GM21447 (cell line): ENCODE measurements around the gene FGF12.

Source experiments
- ATAC-seq: cut with Tn5 transposase; IDR thresholded peaks from one replicate; pipeline ENCODE4 v1.9.1; 2021; ENCODE audit not compliant: unreplicated experiment

FGF12 gene

GRCh38 chr3:192422321-192422996 is 304.9 kb downstream of the FGF12 start:
- no peak for ATAC-seq

DNA sequence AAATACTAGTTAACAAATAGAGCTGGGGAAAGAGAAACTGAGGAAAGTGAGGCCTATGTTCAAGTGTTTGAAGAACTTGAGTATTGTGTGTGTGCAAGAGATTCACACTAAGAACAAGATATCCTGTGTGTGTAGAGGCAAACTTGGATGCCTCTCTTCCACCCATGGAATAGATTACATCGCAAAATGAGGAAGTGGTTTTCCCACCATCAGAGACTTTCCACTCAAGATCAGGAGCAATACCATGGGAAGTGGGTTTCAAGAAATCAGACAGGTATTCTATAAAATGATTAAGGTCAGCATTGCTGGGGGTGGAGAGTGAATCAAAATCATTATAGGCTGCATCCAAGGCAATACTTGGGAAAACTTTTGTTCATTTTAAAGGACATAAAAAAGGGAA is 308.0 kb downstream of the FGF12 start:
- no peak for ATAC-seq

DNA sequence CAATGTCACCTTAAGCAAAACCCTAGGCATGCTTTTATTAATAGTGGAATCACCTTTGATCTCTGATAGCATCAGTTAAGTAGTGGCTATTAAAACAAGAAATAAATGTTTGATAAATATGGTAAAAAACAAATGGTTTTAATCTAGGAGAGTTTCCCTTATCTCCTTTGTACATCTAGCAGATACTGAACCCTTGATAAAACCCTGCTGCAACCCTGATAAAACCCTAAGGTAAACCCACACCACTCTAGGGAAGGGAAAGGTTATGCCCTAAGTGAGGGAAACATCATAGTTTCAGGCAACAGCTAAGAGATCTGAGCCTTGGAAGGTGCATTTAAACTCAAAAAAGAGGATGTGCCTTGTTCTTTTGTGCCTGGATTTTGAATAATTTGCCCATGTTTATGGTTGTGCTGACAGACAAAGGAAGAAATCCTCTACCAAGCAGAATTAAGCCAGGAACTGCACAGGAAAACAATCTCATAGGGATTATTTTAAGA is 309.7 kb downstream of the FGF12 start:
- ATAC-seq = no peak

DNA sequence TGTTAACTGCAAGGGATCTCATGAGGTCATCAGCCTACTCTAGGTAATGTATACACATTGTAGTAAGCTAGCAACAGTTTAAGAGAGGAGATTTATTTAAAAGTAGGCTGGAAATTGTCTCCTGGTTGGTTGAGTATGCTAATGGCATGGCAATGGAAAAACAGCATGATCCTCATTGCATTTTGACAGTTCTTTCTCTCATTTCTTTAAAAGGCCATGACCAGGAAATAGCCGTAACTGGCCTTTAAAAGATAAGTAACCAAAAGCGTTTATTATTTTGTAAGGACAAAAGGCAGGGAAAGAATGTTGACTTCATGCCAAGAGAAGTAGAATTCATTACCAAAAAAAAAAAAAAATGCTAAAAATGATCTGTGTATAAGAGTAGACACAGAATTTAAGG is 310.3 kb downstream of the FGF12 start:
- ATAC-seq = no peak

GRCh38 chr3:192413461-192413860 is 313.9 kb downstream of the FGF12 start:
- ATAC-seq = no peak

DNA sequence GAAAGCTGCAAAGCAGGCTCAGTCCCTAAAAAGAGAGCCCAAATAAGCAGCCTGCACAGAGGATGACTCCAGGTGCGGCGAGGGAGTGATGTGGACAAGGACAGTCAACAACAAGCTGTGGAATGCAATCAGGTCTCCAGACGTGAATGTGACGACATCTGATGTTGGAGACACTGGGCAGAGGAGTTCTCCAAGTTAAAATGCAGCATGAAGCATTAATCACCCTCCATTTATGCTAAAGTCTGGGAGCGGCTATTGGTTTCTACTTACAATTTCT is 316.7 kb downstream of the FGF12 start:
- no peak for ATAC-seq

DNA sequence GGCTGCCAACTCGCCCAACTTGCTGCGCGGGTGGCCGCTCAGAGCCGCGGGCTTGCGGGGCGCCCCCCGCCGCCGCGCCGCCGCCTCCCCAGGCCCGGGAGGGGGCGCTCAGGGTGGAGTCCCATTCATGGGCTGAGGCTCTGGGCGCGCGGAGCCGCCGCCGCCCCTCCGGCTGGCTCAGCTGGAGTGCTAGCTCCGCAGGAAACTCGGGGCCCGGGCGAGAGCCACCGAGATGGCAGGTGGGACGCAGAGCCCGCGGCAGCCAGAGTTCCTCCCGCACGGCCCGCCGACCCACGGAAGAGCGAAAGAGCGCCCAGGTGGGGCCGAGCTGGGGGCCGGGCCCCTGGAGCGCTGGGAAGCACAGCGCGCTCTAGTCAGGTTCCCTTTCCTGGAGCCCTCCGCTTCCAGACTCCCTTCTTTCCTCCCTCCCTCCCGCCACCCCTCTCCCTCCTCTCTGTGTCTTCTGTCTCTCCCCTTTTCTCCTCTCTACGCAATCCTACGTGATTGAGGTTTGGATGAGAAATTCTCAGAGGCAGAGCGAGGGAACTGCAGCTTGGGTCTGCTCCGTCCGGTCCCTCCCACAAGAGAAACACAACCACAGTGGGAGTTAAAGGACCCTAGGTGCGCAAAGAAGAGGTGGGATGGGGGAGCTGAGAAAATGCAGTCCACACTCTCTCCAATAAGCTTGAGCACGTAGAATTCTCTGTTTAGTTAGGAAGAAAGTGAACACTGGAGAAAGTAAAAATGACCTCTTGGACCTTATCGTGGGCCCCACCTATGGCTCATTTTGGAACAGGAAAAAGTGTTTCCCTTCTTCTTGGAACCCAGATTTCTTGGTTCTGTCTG is 317.3 kb downstream of the FGF12 start:
- ATAC-seq = no peak

- ATAC-seq = no peak
These were observed 318.0 kb downstream of the FGF12 start for GRCh38 chr3:192409201-192409837.

GRCh38 chr3:192408647-192409200 is 318.6 kb downstream of the FGF12 start:
- no peak for ATAC-seq

GRCh38 chr3:192408007-192408646 is 319.2 kb downstream of the FGF12 start:
- ATAC-seq = no peak

- ATAC-seq = no peak
These were observed 327.6 kb downstream of the FGF12 start for GRCh38 chr3:192399767-192400166.

GRCh38 chr3:192397012-192397411 is 330.3 kb downstream of the FGF12 start:
- ATAC-seq = no peak

DNA sequence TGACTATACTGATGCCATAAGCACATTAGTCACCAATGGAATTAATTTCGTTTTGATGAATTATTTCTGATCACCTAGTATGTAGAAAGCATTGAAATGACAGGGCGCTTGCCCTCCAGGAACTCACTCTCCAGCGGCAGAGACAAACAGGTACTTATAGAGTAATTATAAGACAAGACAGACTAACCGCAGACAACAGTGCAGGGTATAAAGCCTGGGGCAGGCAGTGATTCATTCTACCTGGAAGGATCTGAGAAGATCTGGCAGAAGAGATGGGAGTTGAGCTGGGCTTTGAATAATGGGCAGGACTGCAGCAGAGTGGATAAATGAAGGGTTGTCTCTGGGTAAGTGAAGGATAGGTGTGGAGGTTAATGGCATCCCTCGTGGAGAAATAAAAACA is 331.8 kb downstream of the FGF12 start:
- ATAC-seq = no peak

DNA sequence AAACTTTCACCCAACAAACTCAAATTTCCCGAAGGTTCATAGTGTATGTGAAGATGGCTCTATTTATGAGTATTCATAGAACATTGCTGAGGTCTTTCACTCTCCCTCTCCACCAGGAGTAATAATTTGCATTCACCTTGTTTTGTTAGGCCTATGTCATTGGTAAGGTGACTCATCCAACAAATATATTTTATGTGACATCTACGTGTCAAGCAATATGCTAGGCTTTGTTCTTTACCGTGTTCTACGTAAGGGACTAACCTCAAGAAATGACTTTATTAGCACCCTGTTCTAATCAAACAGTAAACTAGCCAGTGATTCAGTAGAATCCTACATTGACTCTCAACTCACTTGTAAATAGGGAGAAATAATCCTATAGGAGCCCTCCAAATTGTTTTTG is 334.4 kb downstream of the FGF12 start:
- no peak for ATAC-seq

- ATAC-seq = no peak
These were observed 344.5 kb downstream of the FGF12 start for GRCh38 chr3:192382861-192383260.

DNA sequence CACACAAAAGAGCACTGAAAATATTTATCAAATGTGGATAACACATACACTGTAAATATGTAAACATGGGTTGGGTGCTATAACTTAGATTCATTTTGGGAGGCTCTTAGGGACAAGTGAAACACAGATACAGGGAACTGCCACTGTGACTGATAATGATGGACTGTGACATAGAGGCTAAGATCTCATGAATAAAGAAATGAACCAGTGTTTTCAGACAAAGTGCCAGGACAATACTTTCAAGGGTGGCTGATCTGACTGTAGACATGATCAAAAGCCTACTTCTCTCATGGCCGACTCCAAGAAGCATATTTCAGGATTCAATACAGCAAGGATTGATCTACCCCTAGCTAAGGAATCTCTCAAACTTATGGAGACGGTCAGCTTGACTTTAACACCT is 353.8 kb downstream of the FGF12 start:
- no peak for ATAC-seq

DNA sequence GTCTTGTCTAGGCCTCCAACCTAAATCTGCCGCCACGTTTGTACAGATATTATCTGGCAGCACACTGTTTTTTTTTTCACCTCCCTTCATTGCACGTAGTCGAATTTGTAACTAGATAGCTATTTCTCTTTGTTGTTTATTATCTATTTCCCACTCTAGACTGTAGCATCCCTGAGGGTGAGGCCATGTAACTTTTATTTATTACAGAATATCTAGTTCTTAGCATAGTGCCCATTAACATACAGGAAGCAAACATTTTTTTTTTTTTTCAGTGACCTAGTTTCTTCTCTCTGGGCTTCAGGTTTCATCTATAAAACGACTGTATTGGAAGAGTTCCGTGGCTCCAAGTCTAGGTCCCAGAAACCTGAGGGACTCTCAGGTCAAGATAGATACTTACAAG is 354.3 kb downstream of the FGF12 start:
- no peak for ATAC-seq

DNA sequence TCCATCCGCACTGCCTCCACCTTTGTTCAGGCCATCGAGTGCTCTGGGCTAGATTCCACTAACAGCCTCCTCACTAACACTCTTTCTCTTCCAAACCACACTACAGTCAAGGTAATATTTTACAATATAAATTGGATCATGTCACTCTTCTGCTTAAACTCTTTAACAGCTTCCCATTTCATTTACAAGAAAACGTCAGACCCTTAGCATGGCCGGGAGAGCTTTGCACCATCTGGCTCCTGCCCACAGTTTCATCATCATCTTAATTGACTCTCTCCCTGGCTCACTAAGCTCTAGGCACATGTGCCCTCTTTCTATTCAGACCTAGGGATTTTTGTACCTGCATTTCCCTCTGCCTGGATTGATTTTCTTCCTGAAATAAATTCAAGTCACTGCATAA is 354.7 kb downstream of the FGF12 start:
- ATAC-seq = no peak

DNA sequence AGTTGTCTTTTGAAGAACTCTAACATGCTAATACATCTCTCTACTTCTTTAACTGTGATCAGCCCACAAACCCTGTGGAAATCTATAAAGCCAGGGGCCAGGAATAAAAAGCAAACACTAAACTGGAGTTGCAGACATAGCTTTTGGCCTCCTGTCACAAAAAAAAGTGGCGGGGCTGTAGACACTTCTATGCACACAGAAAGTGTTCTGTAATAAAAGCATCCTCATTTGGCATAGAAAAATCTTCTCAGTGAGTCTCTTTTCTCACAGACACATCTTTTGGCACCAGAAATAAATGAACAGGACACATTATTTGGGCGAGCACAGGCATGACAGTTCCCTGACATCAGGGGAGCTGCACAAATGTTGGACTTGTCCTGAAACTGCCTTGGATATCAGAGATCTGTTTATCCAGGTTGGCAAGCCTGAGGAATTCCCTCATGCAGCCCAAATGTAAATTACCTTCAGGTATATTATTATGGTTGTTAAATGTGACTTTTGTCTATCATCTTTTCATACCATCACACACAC is 355.4 kb downstream of the FGF12 start:
- no peak for ATAC-seq

DNA sequence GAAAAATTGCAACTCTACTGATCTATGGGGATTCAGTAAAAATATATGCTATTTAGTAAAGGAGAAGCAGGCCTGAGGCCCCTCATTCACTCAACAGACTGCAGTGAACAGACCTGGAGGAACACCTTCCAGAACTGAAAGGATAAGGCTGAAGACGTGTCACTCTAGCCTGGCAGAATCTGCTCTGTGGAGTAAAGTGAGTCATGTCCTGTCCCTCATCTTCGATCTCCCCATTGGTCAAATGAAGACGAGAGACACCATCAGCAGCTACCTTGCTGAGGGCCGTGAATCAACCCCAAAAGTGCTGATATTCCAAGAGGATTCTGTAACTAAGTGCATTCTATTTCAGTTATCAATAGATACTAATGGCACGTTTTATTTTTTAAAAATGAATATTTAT is 359.7 kb downstream of the FGF12 start:
- ATAC-seq = no peak

DNA sequence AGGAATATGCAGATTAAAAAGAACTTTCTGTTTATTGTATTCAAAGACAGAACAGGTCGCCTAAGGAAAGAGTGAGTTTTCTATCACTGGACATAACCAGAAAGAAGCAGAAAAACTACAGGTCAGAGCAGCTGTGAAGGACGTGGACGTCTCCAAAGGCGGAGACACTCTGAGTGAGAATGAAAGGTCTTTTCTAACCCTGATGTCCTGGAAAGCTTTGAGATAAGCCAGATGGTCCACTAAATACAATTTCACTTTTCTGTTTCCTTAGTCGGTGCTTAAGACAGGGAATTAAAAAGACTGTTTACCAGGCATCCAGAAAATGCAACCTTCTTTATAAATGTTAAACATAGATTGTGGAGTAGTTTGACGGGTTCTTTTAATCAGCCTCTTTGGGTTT is 360.4 kb downstream of the FGF12 start:
- no peak for ATAC-seq
